GM19438 (cell line): ENCODE data around the gene TEX38.
"Not testable (repeated sequence)": the region's sequence is repeated elsewhere in the genome, so short reads cannot be mapped to it uniquely, and the experiment has no call there.

ENCODE experiments used
- ATAC-seq: cut with Tn5 transposase; IDR thresholded peaks from one replicate; pipeline ENCODE4 v1.9.1; 2021; ENCODE audit warnings: low read depth; ENCODE audit not compliant: unreplicated experiment

TEX38 gene

GRCh38 chr1:46720319-46720718 lies 48.7 kb downstream of the TEX38 start:
- not testable (repeated sequence) for ATAC-seq

- no peak for ATAC-seq
Observed at GRCh38 chr1:46721204-46721603, 49.5 kb downstream of the TEX38 start.

GRCh38 chr1:46721686-46722205 lies 50.1 kb downstream of the TEX38 start:
- no peak for ATAC-seq
